Femur (tissue), 1 donor: Measurements from ENCODE around the gene CFL1.

ENCODE experiments used
- DNase-seq: peaks from one replicate; pipeline ENCODE4 v3.0.0-alpha.2; 2017

Gene CFL1

GRCh38 chr11:65869643-65870306, 11.8 kb upstream of the CFL1 start:
- DNase-seq: no peak

- peak; percentile 8 for DNase-seq
Measured at GRCh38 chr11:65868907-65869306, 10.9 kb upstream of the CFL1 start.

- peak; percentile 38 for DNase-seq
Measured at GRCh38 chr11:65868076-65868667, 10.2 kb upstream of the CFL1 start.

GRCh38 chr11:65867284-65868071, 9.5 kb upstream of the CFL1 start:
- peak; percentile 46 for DNase-seq

- peak; percentile 19 for DNase-seq
Measured at GRCh38 chr11:65866509-65867283, 8.7 kb upstream of the CFL1 start.

GRCh38 chr11:65865550-65866172, 7.7 kb upstream of the CFL1 start:
- DNase-seq: peak; percentile 18

GRCh38 chr11:65864706-65865471, 6.9 kb upstream of the CFL1 start:
- DNase-seq: peak; percentile 29

GRCh38 chr11:65863889-65864705, 6.1 kb upstream of the CFL1 start:
- peak; percentile 36 for DNase-seq

GRCh38 chr11:65862941-65863888, 5.2 kb upstream of the CFL1 start:
- peak; percentile 52 for DNase-seq

- peak; percentile 31 for DNase-seq
Measured at GRCh38 chr11:65862191-65862735, 4.3 kb upstream of the CFL1 start.

GRCh38 chr11:65861533-65862183, 3.7 kb upstream of the CFL1 start:
- DNase-seq: peak; percentile 32

GRCh38 chr11:65861165-65861505, 3.2 kb upstream of the CFL1 start:
- no peak for DNase-seq

GRCh38 chr11:65860278-65861164, 2.5 kb upstream of the CFL1 start, which contains the start of gene MUS81:
Gene MUS81, plus strand, starts transcription at chr11:65860433. Its CDS starts 321 bp downstream, at chr11:65860754.
- DNase-seq: peak; percentile 98

- no peak for DNase-seq
Measured at GRCh38 chr11:65859812-65860277, 1.9 kb upstream of the CFL1 start.

- DNase-seq: peak; percentile 98
Measured at GRCh38 chr11:65859095-65859811, 1.3 kb upstream of the CFL1 start.

GRCh38 chr11:65858681-65859087, 704 bp upstream of the CFL1 start:
- DNase-seq: no peak

- DNase-seq: peak; percentile 74
Measured at GRCh38 chr11:65857500-65857852, 504 bp downstream of the CFL1 start.
